Neural cell (in vitro differentiated cells): ENCODE results near the gene C1orf141. TPM values are rescaled to one million over a fixed set of nuclear protein-coding genes. Genes with fewer than 3 reads are reported as not detected.

ENCODE experiments used
- H2AFZ ChIP-seq: fragments of 200-600, 300-800 bp; sonication (generic), shearing (Covaris generic); 2 replicates; pipeline ENCODE4 v1.6.0; 2014; ENCODE audit warnings: low read depth, mild to moderate bottlenecking, antibody characterized with exemption, low read length, moderate library complexity
- H3F3A ChIP-seq: fragments of 200-600 bp; shearing (Covaris generic); 2 replicates; pipeline ENCODE4 v1.6.1; 2016; ENCODE audit warnings: mild to moderate bottlenecking, moderate library complexity, mixed read lengths, antibody characterized with exemption, low read length; ENCODE audit not compliant: insufficient read depth, poor library complexity, severe bottlenecking
- H3K27ac ChIP-seq: fragments of 200-600, 300-800 bp; sonication (generic), shearing (Covaris generic); 2 replicates; pipeline ENCODE4 v1.5.1; 2014; ENCODE audit warnings: mild to moderate bottlenecking, low read length, moderate library complexity
- H3K27me3 ChIP-seq: fragments of 300-800, 200-600 bp; sonication (generic), shearing (Covaris generic); 2 replicates; pipeline ENCODE4 v1.6.0; 2014; ENCODE audit warnings: mild to moderate bottlenecking, low read depth, low read length, moderate library complexity; ENCODE audit not compliant: insufficient read depth
- H3K36me3 ChIP-seq: fragments of 300-800, 200-600 bp; sonication (generic), shearing (Covaris generic); 2 replicates; pipeline ENCODE4 v1.5.1; 2014; ENCODE audit warnings: mild to moderate bottlenecking, antibody characterized with exemption, low read length, moderate library complexity; ENCODE audit not compliant: insufficient read depth
- H3K4me2 ChIP-seq: fragments of 300-800, 200-600 bp; sonication (generic), shearing (Covaris generic); 2 replicates; pipeline ENCODE4 v1.6.0; 2014; ENCODE audit warnings: mild to moderate bottlenecking, low read length
- H3K4me3 ChIP-seq: fragments of 300-800, 200-600 bp; sonication (generic), shearing (Covaris generic); 2 replicates; pipeline ENCODE4 v1.5.1; 2014; ENCODE audit warnings: mild to moderate bottlenecking, low read length, moderate library complexity
- H3K79me2 ChIP-seq: fragments of 200-600 bp; shearing (Covaris generic); replicated peaks from 2 replicates; pipeline ENCODE4 v1.6.0; 2014; ENCODE audit warnings: mild to moderate bottlenecking, low read length, moderate library complexity; ENCODE audit not compliant: insufficient read depth
- H3K9ac ChIP-seq: fragments of 300-800, 200-600 bp; sonication (generic), shearing (Covaris generic); 2 replicates; pipeline ENCODE4 v1.6.1; 2016; ENCODE audit warnings: mild to moderate bottlenecking, low read length, mixed read lengths
- H3K9me2 ChIP-seq: fragments of 200-600 bp; shearing (Covaris generic); 2 replicates; pipeline ENCODE4 v1.6.1; 2016; ENCODE audit warnings: mild to moderate bottlenecking, low read length, mixed read lengths; ENCODE audit not compliant: insufficient read depth
- H3K9me3 ChIP-seq: fragments of 200-600, 300-800 bp; sonication (generic), shearing (Covaris generic); 2 replicates; pipeline ENCODE4 v1.6.1; 2016; ENCODE audit warnings: mild to moderate bottlenecking, mixed run types, low read length, moderate library complexity, mixed read lengths
- H4K20me1 ChIP-seq: fragments of 200-600 bp; shearing (Covaris generic); 2 replicates; pipeline ENCODE4 v1.6.1; 2016; ENCODE audit warnings: mild to moderate bottlenecking, mixed run types; ENCODE audit not compliant: insufficient read depth
- EP300 ChIP-seq: fragments of 450-650 bp; conservative IDR thresholded peaks from 2 replicates; pipeline ENCODE4 v1.6.1; 2014; ENCODE audit warnings: antibody characterized with exemption, mild to moderate bottlenecking, moderate library complexity; ENCODE audit not compliant: poor library complexity, severe bottlenecking
- EZH2 ChIP-seq: fragments of 200-600, 300-800 bp; shearing (Covaris generic), sonication (generic); IDR thresholded peaks from 2 replicates; pipeline ENCODE4 v1.6.1; 2014; ENCODE audit warnings: antibody characterized with exemption, low read length, borderline replicate concordance, mild to moderate bottlenecking; ENCODE audit not compliant: insufficient read depth, poor library complexity, severe bottlenecking
- MXI1 ChIP-seq: fragments of 450-650 bp; conservative IDR thresholded peaks from 2 replicates; pipeline ENCODE4 v1.6.1; 2014; ENCODE audit warnings: antibody characterized with exemption, mild to moderate bottlenecking; ENCODE audit not compliant: poor library complexity, severe bottlenecking
- POLR2AphosphoS5 ChIP-seq: IDR thresholded peaks from 2 replicates; pipeline ENCODE4 v1.6.1; 2012
- RAD21 ChIP-seq: fragments of 450-650 bp; conservative IDR thresholded peaks from 2 replicates; pipeline ENCODE4 v1.6.1; 2014; ENCODE audit warnings: antibody characterized with exemption, mild to moderate bottlenecking, moderate library complexity
- SMC3 ChIP-seq: fragments of 450-650 bp; conservative IDR thresholded peaks from 2 replicates; pipeline ENCODE4 v1.6.1; 2014; ENCODE audit warnings: antibody characterized with exemption, mild to moderate bottlenecking, moderate library complexity; ENCODE audit not compliant: poor library complexity
- TAF1 ChIP-seq: IDR thresholded peaks from 2 replicates; pipeline ENCODE4 v1.6.1; 2012; ENCODE audit warnings: low read depth
- polyA minus RNA-seq: library from RNA; depleted of rRNA, polyadenylated mRNA; stranded (reverse); fragments of >200 nt; gene quantifications from 2 replicates; pipeline ENCODE4 v1.2.3, GENCODE V29; 2014
- polyA plus RNA-seq: library from polyadenylated mRNA; depleted of rRNA; stranded (reverse); fragments of >200 nt; gene quantifications from 2 replicates; pipeline ENCODE4 v1.2.3, GENCODE V29; 2014
- TF ChIP-seq, protein P1 (sequence below): IDR thresholded peaks from 2 replicates; pipeline ENCODE4 v1.6.1; 2012; ENCODE audit warnings: borderline replicate concordance
- TF ChIP-seq, protein P2 (sequence below): fragments of 450-650 bp; IDR thresholded peaks from 2 replicates; pipeline ENCODE4 v1.5.1; 2014; ENCODE audit warnings: antibody characterized with exemption, mild to moderate bottlenecking, moderate library complexity; ENCODE audit not compliant: poor library complexity, severe bottlenecking

Gene C1orf141
- polyA plus RNA-seq: not detected in 2 replicates
- not detected in 2 replicates for polyA minus RNA-seq

- H3K36me3 ChIP-seq: no peaks in the 10 kb centered on the region
- no peaks in the 10 kb centered on the region for H3K27me3 ChIP-seq
- no peaks in the 10 kb centered on the region for H3K9me2 ChIP-seq
- no peaks in the 10 kb centered on the region for H3F3A ChIP-seq
- no peak within 1 kb of the TSS for H3K4me2 ChIP-seq
- no peak within 1 kb of the TSS for H2AFZ ChIP-seq
- no peak within 1 kb of the TSS for H3K9ac ChIP-seq
- no peaks in the 10 kb centered on the region for H3K79me2 ChIP-seq
- TF ChIP-seq EP300 (no peak), MXI1 (no peak), TAF1 (no peak), RAD21 (no peak), POLR2AphosphoS5 (no peak), EZH2 (no peak), SMC3 (no peak)
- TF ChIP-seq, protein P1, sequence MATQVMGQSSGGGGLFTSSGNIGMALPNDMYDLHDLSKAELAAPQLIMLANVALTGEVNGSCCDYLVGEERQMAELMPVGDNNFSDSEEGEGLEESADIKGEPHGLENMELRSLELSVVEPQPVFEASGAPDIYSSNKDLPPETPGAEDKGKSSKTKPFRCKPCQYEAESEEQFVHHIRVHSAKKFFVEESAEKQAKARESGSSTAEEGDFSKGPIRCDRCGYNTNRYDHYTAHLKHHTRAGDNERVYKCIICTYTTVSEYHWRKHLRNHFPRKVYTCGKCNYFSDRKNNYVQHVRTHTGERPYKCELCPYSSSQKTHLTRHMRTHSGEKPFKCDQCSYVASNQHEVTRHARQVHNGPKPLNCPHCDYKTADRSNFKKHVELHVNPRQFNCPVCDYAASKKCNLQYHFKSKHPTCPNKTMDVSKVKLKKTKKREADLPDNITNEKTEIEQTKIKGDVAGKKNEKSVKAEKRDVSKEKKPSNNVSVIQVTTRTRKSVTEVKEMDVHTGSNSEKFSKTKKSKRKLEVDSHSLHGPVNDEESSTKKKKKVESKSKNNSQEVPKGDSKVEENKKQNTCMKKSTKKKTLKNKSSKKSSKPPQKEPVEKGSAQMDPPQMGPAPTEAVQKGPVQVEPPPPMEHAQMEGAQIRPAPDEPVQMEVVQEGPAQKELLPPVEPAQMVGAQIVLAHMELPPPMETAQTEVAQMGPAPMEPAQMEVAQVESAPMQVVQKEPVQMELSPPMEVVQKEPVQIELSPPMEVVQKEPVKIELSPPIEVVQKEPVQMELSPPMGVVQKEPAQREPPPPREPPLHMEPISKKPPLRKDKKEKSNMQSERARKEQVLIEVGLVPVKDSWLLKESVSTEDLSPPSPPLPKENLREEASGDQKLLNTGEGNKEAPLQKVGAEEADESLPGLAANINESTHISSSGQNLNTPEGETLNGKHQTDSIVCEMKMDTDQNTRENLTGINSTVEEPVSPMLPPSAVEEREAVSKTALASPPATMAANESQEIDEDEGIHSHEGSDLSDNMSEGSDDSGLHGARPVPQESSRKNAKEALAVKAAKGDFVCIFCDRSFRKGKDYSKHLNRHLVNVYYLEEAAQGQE: no peak
- TF ChIP-seq, protein P2, sequence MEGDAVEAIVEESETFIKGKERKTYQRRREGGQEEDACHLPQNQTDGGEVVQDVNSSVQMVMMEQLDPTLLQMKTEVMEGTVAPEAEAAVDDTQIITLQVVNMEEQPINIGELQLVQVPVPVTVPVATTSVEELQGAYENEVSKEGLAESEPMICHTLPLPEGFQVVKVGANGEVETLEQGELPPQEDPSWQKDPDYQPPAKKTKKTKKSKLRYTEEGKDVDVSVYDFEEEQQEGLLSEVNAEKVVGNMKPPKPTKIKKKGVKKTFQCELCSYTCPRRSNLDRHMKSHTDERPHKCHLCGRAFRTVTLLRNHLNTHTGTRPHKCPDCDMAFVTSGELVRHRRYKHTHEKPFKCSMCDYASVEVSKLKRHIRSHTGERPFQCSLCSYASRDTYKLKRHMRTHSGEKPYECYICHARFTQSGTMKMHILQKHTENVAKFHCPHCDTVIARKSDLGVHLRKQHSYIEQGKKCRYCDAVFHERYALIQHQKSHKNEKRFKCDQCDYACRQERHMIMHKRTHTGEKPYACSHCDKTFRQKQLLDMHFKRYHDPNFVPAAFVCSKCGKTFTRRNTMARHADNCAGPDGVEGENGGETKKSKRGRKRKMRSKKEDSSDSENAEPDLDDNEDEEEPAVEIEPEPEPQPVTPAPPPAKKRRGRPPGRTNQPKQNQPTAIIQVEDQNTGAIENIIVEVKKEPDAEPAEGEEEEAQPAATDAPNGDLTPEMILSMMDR: no peak
- no peak within 1 kb of the TSS for H3K27ac ChIP-seq
- H4K20me1 ChIP-seq: no peaks in the 10 kb centered on the region
- H3K9me3 ChIP-seq: no peaks in the 10 kb centered on the region
- peak within 1 kb of the TSS; percentile 33 for H3K4me3 ChIP-seq
These were observed at the start of gene C1orf141 for GRCh38 chr1:67134695-67135094. Gene C1orf141, minus strand, starts transcription at chr1:67134970. Its CDS starts 7,730 bp downstream, at chr1:67127240.

- Histone ChIP-seq H3K36me3 (no peaks in the 10 kb centered on the region), H3K4me3 (no peak overlapping the region), H3K27me3 (no peaks in the 10 kb centered on the region), H3K9ac (no peak overlapping the region), H3K27ac (no peak overlapping the region), H3K79me2 (no peaks in the 10 kb centered on the region), H3K9me3 (no peaks in the 10 kb centered on the region), H2AFZ (no peak overlapping the region), H3F3A (no peaks in the 10 kb centered on the region), H3K9me2 (no peaks in the 10 kb centered on the region), H3K4me2 (no peak overlapping the region), H4K20me1 (no peaks in the 10 kb centered on the region)
- TF ChIP-seq MXI1: no peak
- no peak for TF ChIP-seq POLR2AphosphoS5
- TF ChIP-seq RAD21: no peak
These were observed 40.8 kb upstream of the C1orf141 start for GRCh38 chr1:67175530-67176087.
